ENCODE data around the gene TAF6L. TPM values are rescaled to one million over a fixed set of nuclear protein-coding genes. Genes with fewer than 3 reads are reported as not detected.
"Not testable (repeated sequence)": the region's sequence is repeated elsewhere in the genome, so short reads cannot be mapped to it uniquely, and the experiment has no call there.

Gene TAF6L
- polyA plus RNA-seq, 10 donors: 11.5 to 16.6 (median 14.2) TPM

- peak; percentile 98 to 99 (median 99) for DNase-seq
Measured at GRCh38 chr11:62753736-62754603, 17.2 kb upstream of the TAF6L start, which contains the start of gene ZBTB3. Gene ZBTB3, minus strand, starts transcription at chr11:62754160. Its CDS starts 496 bp downstream, at chr11:62753664.

GRCh38 chr11:62755086-62755615 lies 16.0 kb upstream of the TAF6L start:
- no peak for DNase-seq

- no peak for DNase-seq
Measured at GRCh38 chr11:62757846-62758788, 13.1 kb upstream of the TAF6L start.

- not testable (repeated sequence) for DNase-seq
Measured at GRCh38 chr11:62760867-62761227, 10.3 kb upstream of the TAF6L start.

GRCh38 chr11:62770778-62771143 lies 435 bp upstream of the TAF6L start:
- DNase-seq: no peak

- DNase-seq: no peak
Measured at GRCh38 chr11:62774407-62774806, 3.2 kb downstream of the TAF6L start.

- no peak for DNase-seq
Measured at GRCh38 chr11:62775646-62776045, 4.5 kb downstream of the TAF6L start.

- DNase-seq: no peak
Measured at GRCh38 chr11:62777389-62777788, 6.2 kb downstream of the TAF6L start.

- no peak for DNase-seq
Measured at GRCh38 chr11:62778441-62778840, 7.2 kb downstream of the TAF6L start.

- no peak for DNase-seq
Measured at GRCh38 chr11:62782753-62783152, 11.6 kb downstream of the TAF6L start.

GRCh38 chr11:62786318-62787004 lies 15.3 kb downstream of the TAF6L start:
- DNase-seq: peak; percentile 85 to 96 (median 93)

- DNase-seq: peak; percentile 98 to 99 (median 99)
Measured at GRCh38 chr11:62787005-62787759, 16.0 kb downstream of the TAF6L start, which contains the start of gene TMEM179B. Gene TMEM179B, plus strand, starts transcription at chr11:62787402. Its CDS starts 30 bp downstream, at chr11:62787432.

- DNase-seq: no peak
Measured at GRCh38 chr11:62788991-62789390, 17.8 kb downstream of the TAF6L start.

GRCh38 chr11:62789576-62789975 lies 18.4 kb downstream of the TAF6L start:
- no peak for DNase-seq

- DNase-seq: peak; percentile 78 to 96 (median 89)
Measured at GRCh38 chr11:62791501-62792201, 20.5 kb downstream of the TAF6L start, which contains the start of gene TMEM223. Gene TMEM223, minus strand, starts transcription at chr11:62792006. Its CDS starts 12 bp downstream, at chr11:62791994.

- DNase-seq: peak in 1 of 3 donors; percentile 27
Measured at GRCh38 chr11:62792202-62792575, 21.0 kb downstream of the TAF6L start.

GRCh38 chr11:62794201-62794775 lies 23.1 kb downstream of the TAF6L start:
- DNase-seq: no peak

- DNase-seq: no peak
Measured at GRCh38 chr11:62796281-62796680, 25.1 kb downstream of the TAF6L start.

- no peak for DNase-seq
Measured at GRCh38 chr11:62799486-62799885, 28.3 kb downstream of the TAF6L start.

- no peak for DNase-seq
Measured at GRCh38 chr11:62801071-62801470, 29.9 kb downstream of the TAF6L start.
